HTERT RPE-1 (cell line): ENCODE results near the gene PGAM2.

Source experiments
- in situ Hi-C: fragments of 300-500 bp; cut with MboI; formaldehyde crosslinking; loops from 4 replicates; pipeline ENCODE4 v1.14.3; 2020; ENCODE audit warnings: low sequenced_read_pairs

Gene PGAM2

DNA sequence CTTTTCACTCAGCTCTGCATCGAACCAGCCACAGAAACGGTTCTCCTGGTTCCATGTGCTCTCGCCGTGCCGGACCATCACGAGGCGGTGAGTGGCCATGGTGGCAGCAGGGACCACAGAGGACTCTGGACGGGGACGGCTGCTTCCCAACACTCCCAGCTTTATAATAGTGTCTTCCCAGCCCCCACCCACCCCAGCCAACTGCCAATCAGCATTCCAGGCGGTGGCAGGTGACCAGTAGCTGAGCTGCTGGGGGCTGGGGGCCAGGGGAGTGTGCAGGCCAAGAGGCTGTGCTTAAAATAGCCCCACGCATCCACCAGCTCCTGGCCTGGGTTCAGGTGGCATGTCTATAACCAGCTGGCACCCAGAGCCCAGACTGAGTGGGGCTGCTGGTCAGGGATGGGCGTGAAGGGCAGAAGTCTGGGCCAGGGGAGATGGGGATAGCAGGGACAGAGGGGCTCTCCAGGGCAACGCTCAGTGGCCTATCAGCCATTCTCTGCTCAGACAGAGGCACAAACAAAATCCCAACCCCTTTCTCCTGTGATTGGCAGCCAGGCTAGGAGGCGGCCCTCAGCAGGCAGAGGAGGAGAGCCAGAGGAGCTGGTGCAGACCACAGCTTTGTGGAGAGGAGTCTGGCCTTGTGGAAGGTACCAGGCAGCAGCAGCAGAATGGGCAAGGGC, at the start of gene PGAM2:
PGAM2 (minus strand) TSS at position 137 of the 680 bp plus-strand sequence; CDS start at position 99, 38 bp downstream.
- in situ Hi-C loops: no loop called here

DNA sequence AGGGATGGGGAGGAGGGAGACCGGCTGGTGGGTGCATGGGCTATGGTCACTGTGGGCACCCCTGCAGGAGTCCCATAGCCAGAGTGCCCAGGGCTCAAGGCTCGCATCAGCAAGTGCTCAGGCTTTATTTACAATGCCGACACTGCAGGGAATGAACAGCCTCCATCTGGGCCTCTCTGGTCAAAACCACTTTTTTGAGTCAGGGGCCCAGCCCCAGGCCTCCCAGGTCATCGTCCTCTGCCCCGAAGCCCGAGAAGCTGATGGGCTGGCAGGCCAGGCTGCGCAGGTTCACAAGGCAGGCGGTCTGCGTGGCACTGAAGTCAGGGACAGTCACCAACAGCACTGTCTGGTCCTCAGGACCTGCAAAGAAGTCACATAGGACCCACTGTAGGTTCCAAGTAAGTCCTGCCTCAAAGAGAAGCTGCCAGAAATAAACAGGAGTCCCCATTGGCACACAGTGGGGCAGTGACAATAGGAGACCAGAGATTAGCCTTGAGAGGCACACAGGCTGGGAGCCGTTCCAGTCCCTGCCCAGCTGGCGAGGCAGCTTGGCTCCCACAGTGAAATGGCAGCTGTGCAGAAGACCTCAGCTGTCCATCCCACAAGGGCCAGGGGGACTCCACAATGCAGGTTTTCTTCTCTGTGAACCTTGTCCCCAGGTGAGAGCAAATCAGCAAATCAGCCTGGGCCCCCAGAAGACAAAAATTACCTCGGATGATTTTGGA, 49.4 kb upstream of the PGAM2 start:
- in situ Hi-C loops: no loop called here

DNA sequence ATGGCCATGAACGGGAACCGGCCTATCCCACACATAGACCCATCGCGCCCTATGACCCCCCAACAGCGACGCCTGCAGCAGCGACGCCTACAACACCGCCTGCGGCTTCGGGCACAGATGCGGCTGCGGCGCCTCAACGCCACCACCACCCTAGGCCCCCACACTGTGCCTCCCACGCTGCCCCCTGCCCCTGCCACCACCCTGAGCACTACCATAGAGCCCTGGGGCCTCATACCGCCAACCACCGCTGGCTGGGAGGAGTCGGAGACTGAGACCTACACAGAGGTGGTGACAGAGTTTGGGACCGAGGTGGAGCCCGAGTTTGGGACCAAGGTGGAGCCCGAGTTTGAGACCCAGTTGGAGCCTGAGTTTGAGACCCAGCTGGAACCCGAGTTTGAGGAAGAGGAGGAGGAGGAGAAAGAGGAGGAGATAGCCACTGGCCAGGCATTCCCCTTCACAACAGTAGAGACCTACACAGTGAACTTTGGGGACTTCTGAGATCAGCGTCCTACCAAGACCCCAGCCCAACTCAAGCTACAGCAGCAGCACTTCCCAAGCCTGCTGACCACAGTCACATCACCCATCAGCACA, 48.5 kb upstream of the PGAM2 start:
- in situ Hi-C loops: no loop called here

DNA sequence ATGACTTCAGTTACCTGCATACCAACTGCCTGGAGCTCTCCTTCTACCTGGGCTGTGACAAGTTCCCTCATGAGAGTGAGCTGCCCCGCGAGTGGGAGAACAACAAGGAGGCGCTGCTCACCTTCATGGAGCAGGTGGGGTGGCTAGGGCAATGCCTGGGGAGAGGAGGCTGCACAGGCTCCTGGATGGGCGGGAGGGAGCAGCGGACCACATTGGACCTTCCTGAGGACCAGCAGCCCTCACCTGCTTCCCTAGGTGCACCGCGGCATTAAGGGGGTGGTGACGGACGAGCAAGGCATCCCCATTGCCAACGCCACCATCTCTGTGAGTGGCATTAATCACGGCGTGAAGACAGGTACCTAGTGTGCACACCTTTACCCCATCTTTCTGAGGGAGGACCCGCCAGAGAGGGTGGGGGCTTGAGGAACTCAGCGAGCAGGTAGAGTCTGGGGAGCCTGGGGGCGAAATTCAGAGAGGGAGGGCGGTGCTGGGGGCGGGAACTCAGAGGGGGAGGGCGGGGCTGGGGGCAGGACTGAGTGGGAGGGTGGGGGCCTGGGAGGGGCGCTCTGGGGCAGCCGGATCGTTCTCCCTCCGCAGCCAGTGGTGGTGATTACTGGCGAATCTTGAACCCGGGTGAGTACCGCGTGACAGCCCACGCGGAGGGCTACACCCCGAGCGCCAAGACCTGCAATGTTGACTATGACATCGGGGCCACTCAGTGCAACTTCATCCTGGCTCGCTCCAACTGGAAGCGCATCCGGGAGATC, 47.8 kb upstream of the PGAM2 start:
- in situ Hi-C loops: no loop called here

DNA sequence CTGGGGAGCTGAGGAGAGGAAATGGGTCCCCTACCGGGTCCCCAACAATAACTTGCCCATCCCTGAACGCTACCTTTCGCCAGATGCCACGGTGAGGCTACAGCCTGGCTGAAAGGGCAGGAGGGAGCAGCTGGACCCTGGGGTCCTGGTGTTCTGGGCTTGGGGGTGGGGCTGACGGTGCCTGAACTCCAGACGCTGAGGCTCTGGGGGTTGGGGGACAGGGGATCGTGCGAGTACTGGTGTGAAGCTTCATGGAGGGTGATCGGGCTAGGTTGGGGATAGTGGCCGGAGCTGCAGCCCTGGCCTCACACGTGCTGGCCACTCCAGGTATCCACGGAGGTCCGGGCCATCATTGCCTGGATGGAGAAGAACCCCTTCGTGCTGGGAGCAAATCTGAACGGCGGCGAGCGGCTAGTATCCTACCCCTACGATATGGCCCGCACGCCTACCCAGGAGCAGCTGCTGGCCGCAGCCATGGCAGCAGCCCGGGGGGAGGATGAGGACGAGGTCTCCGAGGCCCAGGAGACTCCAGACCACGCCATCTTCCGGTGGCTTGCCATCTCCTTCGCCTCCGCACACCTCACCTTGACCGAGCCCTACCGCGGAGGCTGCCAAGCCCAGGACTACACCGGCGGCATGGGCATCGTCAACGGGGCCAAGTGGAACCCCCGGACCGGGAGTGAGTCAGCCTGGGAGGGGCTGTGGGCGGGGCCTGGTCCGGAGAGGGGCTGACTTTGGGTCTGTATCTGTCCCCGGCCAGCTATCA, 47.0 kb upstream of the PGAM2 start:
- in situ Hi-C loops: no loop called here

DNA sequence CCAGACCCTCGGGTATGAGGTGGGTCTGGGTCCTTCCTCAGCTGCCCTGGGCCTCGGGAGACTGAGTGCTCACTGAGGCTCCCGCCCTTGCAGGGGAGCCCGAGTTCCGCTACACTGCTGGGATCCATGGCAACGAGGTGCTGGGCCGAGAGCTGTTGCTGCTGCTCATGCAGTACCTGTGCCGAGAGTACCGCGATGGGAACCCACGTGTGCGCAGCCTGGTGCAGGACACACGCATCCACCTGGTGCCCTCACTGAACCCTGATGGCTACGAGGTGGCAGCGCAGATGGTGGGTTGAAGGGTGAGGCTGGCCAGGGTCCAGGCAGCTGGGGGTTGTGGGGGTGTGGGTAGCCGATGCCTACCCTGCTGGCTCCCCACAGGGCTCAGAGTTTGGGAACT, 46.4 kb upstream of the PGAM2 start:
- in situ Hi-C loops: no loop called here

DNA sequence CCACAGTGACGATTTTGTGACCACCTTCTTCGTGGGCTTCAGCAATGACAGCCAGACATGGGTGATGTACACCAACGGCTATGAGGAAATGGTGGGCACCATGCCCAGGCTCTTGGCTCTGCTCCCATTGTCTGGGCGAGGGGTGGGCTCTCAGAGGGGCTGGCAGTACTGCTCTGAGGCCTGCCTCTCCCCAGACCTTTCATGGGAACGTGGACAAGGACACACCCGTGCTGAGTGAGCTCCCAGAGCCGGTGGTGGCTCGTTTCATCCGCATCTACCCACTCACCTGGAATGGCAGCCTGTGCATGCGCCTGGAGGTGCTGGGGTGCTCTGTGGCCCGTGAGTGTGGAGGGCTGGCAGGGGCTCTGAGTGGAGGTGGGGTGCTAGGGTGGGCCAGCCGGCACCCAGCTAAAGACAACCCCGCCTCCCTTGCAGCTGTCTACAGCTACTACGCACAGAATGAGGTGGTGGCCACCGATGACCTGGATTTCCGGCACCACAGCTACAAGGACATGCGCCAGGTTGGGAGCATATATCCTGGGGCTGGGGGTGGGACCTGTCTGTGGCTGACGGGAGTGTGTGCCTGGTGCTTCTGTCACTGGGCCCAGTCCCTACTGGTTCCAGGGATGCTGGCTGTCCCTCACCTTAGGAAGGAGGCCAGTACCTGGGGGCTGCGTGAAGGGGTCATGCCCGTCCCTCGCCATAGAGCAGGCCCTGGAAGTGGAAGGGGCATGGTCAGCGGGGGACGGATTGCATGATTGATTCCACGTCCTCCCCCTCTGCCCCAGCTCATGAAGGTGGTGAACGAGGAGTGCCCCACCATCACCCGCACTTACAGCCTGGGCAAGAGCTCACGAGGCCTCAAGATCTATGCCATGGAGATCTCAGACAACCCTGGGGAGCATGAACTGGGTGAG, 45.6 kb upstream of the PGAM2 start:
- in situ Hi-C loops: no loop called here

DNA sequence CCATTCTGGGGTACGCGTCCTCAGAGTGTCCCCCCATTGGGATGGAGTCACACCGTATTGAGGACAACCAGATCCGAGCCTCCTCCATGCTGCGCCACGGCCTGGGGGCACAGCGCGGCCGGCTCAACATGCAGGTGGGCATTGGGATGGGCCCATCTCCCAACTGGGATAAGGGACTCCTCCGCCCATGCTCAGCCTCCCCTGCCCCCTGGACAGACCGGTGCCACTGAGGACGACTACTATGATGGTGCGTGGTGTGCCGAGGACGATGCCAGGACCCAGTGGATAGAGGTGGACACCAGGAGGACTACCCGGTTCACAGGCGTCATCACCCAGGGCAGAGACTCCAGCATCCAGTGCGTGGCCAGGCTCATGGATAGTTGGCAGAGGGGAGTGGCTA, 44.6 kb upstream of the PGAM2 start:
- in situ Hi-C loops: no loop called here

DNA sequence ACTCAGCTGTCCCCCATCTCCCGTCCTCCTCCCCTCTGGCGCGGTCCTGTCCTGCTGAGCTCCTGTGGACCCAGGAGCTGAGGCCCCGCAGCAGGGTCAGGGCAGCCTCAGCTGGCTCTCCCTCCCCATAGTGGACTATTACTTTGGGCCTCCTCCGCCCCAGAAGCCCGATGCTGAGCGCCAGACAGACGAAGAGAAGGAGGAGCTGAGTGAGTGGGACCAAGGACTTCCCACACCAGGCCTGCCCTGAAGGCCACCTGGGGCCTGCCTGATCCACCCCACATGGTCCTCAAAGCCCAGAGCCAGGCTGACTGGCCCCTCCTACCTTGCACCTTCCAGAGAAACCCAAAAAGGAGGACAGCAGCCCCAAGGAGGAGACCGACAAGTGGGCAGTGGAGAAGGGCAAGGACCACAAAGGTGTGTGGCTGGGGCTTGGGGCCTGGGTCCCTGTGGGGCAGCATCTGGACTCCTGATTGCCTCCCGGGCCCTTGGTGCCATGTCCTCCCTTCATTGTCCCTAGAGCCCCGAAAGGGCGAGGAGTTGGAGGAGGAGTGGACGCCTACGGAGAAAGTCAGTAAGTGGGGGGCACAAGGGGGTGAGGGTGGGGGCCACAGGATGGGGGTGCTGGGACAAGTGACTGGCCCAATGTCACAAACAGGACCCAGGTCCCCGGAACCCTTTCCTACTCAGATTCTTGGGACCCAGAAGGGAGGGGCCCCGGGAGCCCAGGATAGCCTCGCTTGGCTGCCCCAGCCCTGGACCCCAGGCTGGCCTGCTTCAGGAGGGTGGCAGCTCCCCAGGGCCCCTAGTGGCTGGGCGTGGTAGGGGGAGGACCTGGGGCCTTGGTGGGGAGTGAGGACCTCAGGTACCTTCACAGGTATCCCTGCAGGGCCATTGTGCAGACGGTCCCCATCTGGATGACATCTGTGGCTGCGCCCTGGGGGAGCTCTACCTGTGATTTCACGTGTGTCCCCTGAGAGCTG, 43.7 kb upstream of the PGAM2 start:
- in situ Hi-C loops: no loop called here

DNA sequence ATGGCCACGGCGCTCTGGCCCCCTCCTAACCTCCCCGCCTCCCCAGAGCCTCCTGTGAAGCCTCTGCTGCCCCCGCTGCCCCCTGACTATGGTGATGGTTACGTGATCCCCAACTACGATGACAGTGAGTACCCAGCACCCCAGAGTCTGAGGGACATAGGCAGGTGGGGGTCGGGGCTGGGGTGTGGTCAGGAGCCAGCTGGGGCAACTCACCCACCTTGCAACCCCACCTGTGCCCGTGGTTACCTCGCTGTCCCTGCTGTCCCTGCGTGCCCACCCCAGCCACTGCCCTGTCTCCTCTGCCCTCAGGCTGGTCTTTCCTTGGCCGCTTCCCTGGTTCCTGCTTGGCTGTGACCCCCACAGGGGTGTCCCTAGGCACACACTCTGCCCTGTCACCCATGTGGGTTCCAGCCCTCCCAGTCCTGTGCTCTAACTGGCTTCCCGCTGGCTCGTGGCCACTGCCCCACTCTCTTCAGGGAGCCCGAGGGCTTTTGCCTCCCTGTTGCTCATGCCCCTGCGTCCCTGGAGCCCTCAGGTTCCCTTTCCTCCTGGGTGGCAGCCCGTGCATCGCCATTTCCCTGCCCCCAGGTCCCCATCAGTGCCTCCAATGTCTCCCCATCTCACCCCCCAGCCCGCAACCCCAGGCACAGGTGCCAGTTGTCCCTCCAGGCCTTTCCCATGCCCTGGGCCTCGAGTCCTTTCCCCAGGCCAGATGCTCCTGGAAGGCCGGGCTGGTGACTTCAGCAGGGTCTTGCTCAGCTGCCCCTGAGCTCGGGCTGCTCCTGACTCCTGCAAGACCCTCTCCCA, 42.8 kb upstream of the PGAM2 start:
- in situ Hi-C loops: no loop called here

DNA sequence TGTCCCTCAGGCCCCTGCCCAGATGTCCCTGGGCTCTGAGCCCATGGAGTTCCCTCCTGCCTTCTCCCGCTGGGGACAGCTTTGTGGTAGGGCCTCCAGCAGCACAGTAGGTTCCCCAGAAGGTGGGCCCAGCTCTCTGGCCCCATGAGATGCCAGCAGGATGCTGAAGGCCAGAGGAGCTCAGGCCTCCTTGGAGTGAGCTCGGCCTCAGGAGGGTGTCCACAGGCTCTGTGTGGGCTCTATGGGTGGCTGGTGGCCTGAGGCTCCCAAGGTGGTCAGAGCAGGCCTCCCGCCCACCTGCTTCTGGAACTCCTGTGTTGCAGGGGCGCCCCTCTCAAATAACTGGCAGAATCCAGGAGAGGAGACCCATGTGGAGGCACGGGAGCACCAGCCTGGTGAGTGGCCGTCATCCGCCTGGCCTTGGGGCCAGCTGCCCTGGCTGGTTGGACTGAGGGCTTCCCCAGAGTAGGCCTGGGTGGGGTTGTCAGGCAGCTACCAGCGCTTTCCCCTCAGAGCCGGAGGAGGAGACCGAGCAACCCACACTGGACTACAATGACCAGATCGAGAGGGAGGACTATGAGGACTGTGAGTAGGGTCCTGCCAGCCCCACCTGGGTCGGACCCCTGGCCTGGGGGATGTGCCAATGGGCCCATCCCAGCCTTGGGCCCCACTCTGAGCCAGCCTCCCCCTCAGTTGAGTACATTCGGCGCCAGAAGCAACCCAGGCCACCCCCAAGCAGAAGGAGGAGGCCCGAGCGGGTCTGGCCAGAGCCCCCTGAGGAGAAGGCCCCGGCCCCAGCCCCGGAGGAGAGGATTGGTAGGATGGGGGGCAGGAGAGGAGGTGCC, 42.0 kb upstream of the PGAM2 start:
- in situ Hi-C loops: no loop called here

DNA sequence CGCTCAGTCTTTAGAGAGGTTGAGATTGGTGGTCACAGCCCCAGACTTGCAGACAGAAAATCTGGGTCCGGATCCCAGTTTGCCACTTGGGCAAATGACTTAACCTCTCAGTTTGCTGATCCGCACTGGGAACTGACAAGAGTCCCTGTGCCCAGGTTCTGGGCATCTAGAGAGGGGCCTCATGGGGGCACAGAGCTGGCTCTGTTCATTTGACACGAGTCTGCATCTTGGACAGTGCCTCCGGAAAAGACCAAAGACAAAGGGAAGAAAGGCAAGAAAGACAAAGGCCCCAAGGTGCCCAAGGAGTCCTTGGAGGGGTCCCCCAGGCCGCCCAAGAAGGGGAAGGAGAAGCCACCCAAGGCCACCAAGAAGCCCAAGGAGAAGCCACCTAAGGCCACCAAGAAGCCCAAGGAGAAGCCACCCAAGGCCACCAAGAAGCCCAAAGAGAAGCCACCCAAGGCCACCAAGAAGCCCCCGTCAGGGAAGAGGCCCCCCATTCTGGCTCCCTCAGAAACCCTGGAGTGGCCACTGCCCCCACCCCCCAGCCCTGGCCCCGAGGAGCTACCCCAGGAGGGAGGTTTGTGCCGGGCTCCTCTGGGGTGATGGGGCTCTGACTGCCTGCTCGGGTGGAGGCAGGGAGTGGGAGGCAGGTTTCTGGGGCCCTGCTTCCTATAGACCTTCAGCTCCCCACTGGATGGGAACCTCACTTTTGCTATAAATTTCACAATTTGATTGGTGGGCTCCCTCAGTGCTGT, 41.1 kb upstream of the PGAM2 start:
- in situ Hi-C loops: no loop called here

DNA sequence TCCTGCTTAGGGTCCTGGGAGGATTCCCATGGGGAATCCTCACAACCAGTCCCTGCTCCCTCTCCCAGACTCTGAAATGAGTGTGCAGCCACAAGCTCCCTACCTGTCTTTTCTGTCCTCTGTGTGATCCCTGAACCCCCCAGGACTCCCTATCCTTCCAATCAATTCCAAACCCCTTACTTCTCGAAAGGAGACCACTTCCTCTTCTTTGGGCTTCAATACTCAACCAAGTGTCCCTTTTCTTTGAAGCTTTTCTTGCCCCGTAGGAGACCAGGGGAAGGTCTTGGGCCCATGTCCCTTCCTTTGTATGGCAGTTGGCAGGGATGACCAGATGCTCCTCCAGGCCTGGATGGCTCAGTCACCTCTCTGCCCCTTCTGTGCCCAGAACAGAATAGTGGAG, 40.5 kb upstream of the PGAM2 start:
- in situ Hi-C loops: no loop called here

DNA sequence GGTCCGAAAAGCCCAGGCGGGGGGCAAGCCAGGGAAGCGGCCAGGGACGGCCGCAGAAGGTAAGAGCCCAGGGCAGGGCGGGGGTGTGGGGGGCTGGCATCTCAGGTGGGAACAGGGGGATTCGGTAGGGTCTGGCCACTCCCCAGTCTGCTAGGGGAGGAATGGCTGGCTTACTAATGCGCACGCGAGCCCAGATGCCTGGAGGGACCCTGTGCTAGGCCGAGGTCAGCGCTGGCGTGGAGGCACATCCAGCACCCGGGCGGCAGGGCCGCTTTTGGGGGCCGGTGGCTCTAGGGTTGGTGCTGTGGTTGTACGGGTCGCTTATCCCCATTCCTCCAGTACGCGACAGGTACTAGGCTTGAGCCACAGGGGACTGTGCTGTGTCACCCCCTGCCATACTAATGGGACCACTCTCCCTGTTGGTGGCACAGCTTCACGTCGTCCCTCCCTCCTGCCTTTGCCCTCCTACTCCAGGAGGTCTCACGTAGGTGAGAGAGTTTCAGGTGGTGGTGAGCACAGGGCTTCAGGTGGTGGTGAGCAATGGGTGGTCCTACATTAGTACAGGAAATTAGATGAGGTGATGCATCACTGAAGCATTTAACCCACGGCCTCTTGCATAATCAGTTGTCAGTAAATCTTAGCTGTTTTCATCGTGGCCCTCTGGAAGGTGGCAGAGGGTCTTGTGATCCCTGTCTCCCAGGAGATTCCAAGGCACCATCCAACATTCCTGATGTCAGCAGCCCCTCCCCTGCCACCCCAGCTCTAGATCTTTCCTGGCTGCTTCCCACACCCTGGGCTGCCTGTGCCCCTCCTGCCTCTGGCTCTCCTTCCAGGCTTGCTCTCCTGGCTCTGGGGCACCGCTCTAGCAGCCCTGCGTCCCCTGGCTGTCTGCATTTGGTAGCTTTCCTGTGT, 39.7 kb upstream of the PGAM2 start:
- in situ Hi-C loops: no loop called here
